Prostate gland (tissue), 2 donors: ENCODE measurements around the gene NKD2.

ENCODE experiments used
- POLR2A ChIP-seq: fragments of 450-650 bp; IDR thresholded peaks from one replicate; pipeline ENCODE4 v1.6.1; 2016; ENCODE audit warnings: antibody characterized with exemption, mild to moderate bottlenecking
- POLR2AphosphoS5 ChIP-seq: sonication (generic); formaldehyde crosslinking; IDR thresholded peaks from one replicate; pipeline ENCODE4 v1.6.1; 2017; ENCODE audit warnings: antibody characterized with exemption
- TF ChIP-seq, protein P1 (sequence below), 4 experiments: fragments of 200-600 bp in 2 of 4; fragments of 450-650 bp in 2 of 4; sonication (generic) in 2 of 4; IDR thresholded peaks; 1 replicate in 3 of 4; 2 replicates in 1 of 4; pipeline ENCODE4 v1.5.1; 2016 to 2019; ENCODE audit warnings: antibody characterized with exemption in 4 of 4, mild to moderate bottlenecking in 2 of 4, moderate library complexity in 2 of 4

DNA sequence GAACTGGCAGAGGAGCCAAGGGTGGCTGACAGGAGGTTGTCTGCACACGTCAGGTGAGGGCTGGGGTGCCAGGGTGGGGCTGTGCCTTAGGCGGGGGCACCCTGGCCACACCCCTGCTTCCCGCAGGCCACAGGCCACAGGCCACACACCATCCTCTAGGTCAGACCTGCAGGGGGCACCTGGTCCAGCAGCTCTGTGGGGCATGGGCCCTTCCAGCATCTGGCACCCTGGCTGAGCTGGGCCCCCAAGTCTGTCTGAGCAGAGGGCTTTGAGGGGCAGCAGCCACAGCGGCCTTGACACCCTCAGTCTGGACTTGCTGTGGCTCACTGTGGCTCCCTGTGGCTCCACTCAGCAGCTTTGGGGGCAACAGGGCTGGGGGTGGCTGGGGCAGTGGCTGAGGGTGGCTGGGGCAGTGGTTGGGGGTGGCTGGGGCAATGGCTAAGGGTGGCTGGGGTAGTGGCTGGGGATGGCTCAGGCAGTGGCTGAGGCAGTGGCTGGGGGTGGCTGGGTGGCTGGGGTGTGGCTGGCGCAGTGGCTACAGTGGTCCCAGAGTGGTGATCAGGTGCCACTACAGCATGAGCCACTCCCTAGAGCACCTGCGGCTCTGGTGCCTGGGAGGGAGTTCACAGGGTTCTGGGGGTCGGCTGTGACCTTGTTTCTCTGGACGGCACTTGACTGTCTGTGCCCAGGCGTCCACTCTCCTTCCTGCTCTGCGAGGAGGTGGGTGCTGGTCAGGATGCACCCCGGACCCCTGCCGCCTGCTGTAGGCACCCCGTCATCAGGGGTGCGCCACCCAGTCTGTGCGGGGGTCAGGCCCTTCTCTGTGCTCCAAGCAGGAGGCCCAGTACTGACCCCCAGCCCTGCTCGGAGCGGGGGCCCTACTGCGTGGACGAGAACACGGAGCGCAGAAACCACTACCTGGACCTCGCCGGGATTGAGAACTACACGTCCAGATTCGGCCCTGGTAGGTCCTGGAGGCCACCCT is 27.1 kb downstream of the NKD2 start:
- TF ChIP-seq, protein P1, sequence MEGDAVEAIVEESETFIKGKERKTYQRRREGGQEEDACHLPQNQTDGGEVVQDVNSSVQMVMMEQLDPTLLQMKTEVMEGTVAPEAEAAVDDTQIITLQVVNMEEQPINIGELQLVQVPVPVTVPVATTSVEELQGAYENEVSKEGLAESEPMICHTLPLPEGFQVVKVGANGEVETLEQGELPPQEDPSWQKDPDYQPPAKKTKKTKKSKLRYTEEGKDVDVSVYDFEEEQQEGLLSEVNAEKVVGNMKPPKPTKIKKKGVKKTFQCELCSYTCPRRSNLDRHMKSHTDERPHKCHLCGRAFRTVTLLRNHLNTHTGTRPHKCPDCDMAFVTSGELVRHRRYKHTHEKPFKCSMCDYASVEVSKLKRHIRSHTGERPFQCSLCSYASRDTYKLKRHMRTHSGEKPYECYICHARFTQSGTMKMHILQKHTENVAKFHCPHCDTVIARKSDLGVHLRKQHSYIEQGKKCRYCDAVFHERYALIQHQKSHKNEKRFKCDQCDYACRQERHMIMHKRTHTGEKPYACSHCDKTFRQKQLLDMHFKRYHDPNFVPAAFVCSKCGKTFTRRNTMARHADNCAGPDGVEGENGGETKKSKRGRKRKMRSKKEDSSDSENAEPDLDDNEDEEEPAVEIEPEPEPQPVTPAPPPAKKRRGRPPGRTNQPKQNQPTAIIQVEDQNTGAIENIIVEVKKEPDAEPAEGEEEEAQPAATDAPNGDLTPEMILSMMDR (IDR thresholded peaks at IDR 0.05), result no peak
- TF ChIP-seq POLR2A (no peak), POLR2AphosphoS5 (no peak)
